ENCODE data around the gene KERA.
"Not testable (repeated sequence)": the region's sequence is repeated elsewhere in the genome, so short reads cannot be mapped to it uniquely, and the experiment has no call there.

Gene KERA

GRCh38 chr12:91094032-91094662 is 36.3 kb upstream of the KERA start:
- no peak overlapping the region for H3K4me3 ChIP-seq (ENCODE audit: low read depth, low read length, poor library complexity, severe bottlenecking)
- H3K9me3 ChIP-seq (ENCODE audit: low read length): no peaks in the 10 kb centered on the region
- H3F3A ChIP-seq (ENCODE audit: insufficient read depth, low read length): no peaks in the 10 kb centered on the region
- no peaks in the 10 kb centered on the region for H3K36me3 ChIP-seq (ENCODE audit: insufficient read depth, low read length)
- no peaks in the 10 kb centered on the region for H3K9me2 ChIP-seq (ENCODE audit: low read depth, low read length)
- TF ChIP-seq CTCF (IDR thresholded peaks at IDR 0.05; ENCODE audit: low read length) (no peak), EZH2 (IDR thresholded peaks at IDR 0.05; ENCODE audit: borderline replicate concordance, low read length) (no peak)
- no peaks in the 10 kb centered on the region for H3K79me2 ChIP-seq (ENCODE audit: insufficient read depth, low read length)
- H4K20me1 ChIP-seq (ENCODE audit: insufficient read depth, low read length): no peaks in the 10 kb centered on the region
- H3K4me2 ChIP-seq (ENCODE audit: low read length): no peak overlapping the region
- H3K9ac ChIP-seq (ENCODE audit: low read length): no peak overlapping the region
- H3K4me1 ChIP-seq (ENCODE audit: insufficient read depth, low read length, severe bottlenecking): no peaks in the 10 kb centered on the region
- H2AFZ ChIP-seq (ENCODE audit: low read length): no peak overlapping the region
- H3K27ac ChIP-seq (ENCODE audit: low read depth, low read length, poor library complexity, severe bottlenecking): no peak overlapping the region
- H3K27me3 ChIP-seq (ENCODE audit: insufficient read depth, low read length): no peaks in the 10 kb centered on the region

- Histone ChIP-seq H3K9me3 (ENCODE audit: low read length) (no peaks in the 10 kb centered on the region), H3K4me3 (ENCODE audit: low read depth, low read length, poor library complexity, severe bottlenecking) (no peak overlapping the region), H2AFZ (ENCODE audit: low read length) (no peak overlapping the region)
Observed at GRCh38 chr12:91093341-91093740, 35.5 kb upstream of the KERA start.

GRCh38 chr12:91091916-91092715 is 34.3 kb upstream of the KERA start:
- no peaks in the 10 kb centered on the region for H3F3A ChIP-seq (ENCODE audit: insufficient read depth, low read length)
- H3K4me2 ChIP-seq (ENCODE audit: low read length): no peak overlapping the region
- no peak overlapping the region for H3K27ac ChIP-seq (ENCODE audit: low read depth, low read length, poor library complexity, severe bottlenecking)
- H3K9ac ChIP-seq (ENCODE audit: low read length): no peak overlapping the region
- no peaks in the 10 kb centered on the region for H4K20me1 ChIP-seq (ENCODE audit: insufficient read depth, low read length)
- no peak for TF ChIP-seq EZH2 (IDR thresholded peaks at IDR 0.05; ENCODE audit: borderline replicate concordance, low read length)
- no peak for TF ChIP-seq CTCF (IDR thresholded peaks at IDR 0.05; ENCODE audit: low read length)
- H3K4me3 ChIP-seq (ENCODE audit: low read depth, low read length, poor library complexity, severe bottlenecking): no peak overlapping the region
- H2AFZ ChIP-seq (ENCODE audit: low read length): no peak overlapping the region
- no peaks in the 10 kb centered on the region for H3K27me3 ChIP-seq (ENCODE audit: insufficient read depth, low read length)
- no peaks in the 10 kb centered on the region for H3K9me3 ChIP-seq (ENCODE audit: low read length)
- H3K4me1 ChIP-seq (ENCODE audit: insufficient read depth, low read length, severe bottlenecking): no peaks in the 10 kb centered on the region
- H3K9me2 ChIP-seq (ENCODE audit: low read depth, low read length): no peaks in the 10 kb centered on the region
- no peaks in the 10 kb centered on the region for H3K79me2 ChIP-seq (ENCODE audit: insufficient read depth, low read length)
- H3K36me3 ChIP-seq (ENCODE audit: insufficient read depth, low read length): no peaks in the 10 kb centered on the region

More at GRCh38 chr12:91093341-91093740, 35.5 kb upstream of the KERA start:
- Histone ChIP-seq H3K27me3 (ENCODE audit: insufficient read depth, low read length) (no peaks in the 10 kb centered on the region), H3K9me2 (ENCODE audit: low read depth, low read length) (no peaks in the 10 kb centered on the region), H3K4me2 (ENCODE audit: low read length) (no peak overlapping the region), H3F3A (ENCODE audit: insufficient read depth, low read length) (no peaks in the 10 kb centered on the region), H3K4me1 (ENCODE audit: insufficient read depth, low read length, severe bottlenecking) (no peaks in the 10 kb centered on the region), H3K79me2 (ENCODE audit: insufficient read depth, low read length) (no peaks in the 10 kb centered on the region), H3K27ac (ENCODE audit: low read depth, low read length, poor library complexity, severe bottlenecking) (no peak overlapping the region), H3K36me3 (ENCODE audit: insufficient read depth, low read length) (no peaks in the 10 kb centered on the region), H4K20me1 (ENCODE audit: insufficient read depth, low read length) (no peaks in the 10 kb centered on the region), H3K9ac (ENCODE audit: low read length) (no peak overlapping the region)
- TF ChIP-seq CTCF (IDR thresholded peaks at IDR 0.05; ENCODE audit: low read length) (no peak), EZH2 (IDR thresholded peaks at IDR 0.05; ENCODE audit: borderline replicate concordance, low read length) (no peak)

- H4K20me1 ChIP-seq (ENCODE audit: insufficient read depth, low read length); H3K9me3 ChIP-seq (ENCODE audit: low read length); H3K4me1 ChIP-seq (ENCODE audit: insufficient read depth, low read length, severe bottlenecking); H2AFZ ChIP-seq (ENCODE audit: low read length); H3K4me2 ChIP-seq (ENCODE audit: low read length); H3K9me2 ChIP-seq (ENCODE audit: low read depth, low read length); H3K27ac ChIP-seq (ENCODE audit: low read depth, low read length, poor library complexity, severe bottlenecking); H3K79me2 ChIP-seq (ENCODE audit: insufficient read depth, low read length); H3K36me3 ChIP-seq (ENCODE audit: insufficient read depth, low read length); H3K4me3 ChIP-seq (ENCODE audit: low read depth, low read length, poor library complexity, severe bottlenecking); H3F3A ChIP-seq (ENCODE audit: insufficient read depth, low read length); H3K9ac ChIP-seq (ENCODE audit: low read length); H3K27me3 ChIP-seq (ENCODE audit: insufficient read depth, low read length): not testable (repeated sequence)
Observed at GRCh38 chr12:91089953-91090352, 32.1 kb upstream of the KERA start.

Data from OCI-LY1 (cell line).